Esophagus squamous epithelium (tissue), 4 donors: ENCODE results near the gene UGT3A1.

Source experiments
- POLR2A ChIP-seq, 4 donors: fragments of 450-650 bp; IDR thresholded peaks; one replicate each; pipeline ENCODE4 v1.6.1; 2017; ENCODE audit warnings: antibody characterized with exemption in 4 of 4, mild to moderate bottlenecking in 4 of 4, moderate library complexity in 3 of 4
- TF ChIP-seq, protein P1 (sequence below), 6 experiments: fragments of 450-650 bp in 4 of 6; fragments of 200-600 bp in 2 of 6; sonication (generic) in 2 of 6; IDR thresholded peaks; one replicate each; pipeline ENCODE4 v1.5.1; 2016 to 2019; ENCODE audit warnings: antibody characterized with exemption in 6 of 6, mild to moderate bottlenecking in 4 of 6, moderate library complexity in 4 of 6

DNA sequence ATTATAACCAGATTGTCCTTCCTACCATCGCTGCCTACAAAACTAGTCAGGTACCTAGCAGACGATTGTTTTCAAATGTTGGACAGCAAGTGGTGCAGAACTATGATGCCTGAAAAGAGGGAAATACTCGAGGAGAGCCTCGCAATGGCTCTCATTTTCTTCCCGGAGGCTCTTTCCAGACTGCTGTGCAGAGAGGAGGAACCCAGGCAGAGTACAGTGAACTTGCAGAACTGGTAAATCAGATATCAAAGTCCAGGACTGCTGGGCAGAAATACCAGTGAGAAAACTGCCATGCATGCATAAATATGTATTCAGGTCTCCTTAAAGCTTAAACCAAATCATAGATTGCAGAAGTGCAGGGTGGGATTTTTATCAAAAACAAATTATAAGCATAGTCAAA, 26.4 kb upstream of the UGT3A1 start:
- no peak for TF ChIP-seq POLR2A (IDR thresholded peaks at IDR 0.05)
- TF ChIP-seq, protein P1, sequence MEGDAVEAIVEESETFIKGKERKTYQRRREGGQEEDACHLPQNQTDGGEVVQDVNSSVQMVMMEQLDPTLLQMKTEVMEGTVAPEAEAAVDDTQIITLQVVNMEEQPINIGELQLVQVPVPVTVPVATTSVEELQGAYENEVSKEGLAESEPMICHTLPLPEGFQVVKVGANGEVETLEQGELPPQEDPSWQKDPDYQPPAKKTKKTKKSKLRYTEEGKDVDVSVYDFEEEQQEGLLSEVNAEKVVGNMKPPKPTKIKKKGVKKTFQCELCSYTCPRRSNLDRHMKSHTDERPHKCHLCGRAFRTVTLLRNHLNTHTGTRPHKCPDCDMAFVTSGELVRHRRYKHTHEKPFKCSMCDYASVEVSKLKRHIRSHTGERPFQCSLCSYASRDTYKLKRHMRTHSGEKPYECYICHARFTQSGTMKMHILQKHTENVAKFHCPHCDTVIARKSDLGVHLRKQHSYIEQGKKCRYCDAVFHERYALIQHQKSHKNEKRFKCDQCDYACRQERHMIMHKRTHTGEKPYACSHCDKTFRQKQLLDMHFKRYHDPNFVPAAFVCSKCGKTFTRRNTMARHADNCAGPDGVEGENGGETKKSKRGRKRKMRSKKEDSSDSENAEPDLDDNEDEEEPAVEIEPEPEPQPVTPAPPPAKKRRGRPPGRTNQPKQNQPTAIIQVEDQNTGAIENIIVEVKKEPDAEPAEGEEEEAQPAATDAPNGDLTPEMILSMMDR (IDR thresholded peaks at IDR 0.05), result no peak
